A549 (cell line): Measurements from ENCODE around the gene SPARC. TPM values are rescaled to one million over a fixed set of nuclear protein-coding genes. Genes with fewer than 3 reads are reported as not detected.

Source experiments
- ATAC-seq, 2 experiments: fragments of 200-7000 bp in 1 of 2; fragments of >200 bp in 1 of 2; cut with Nextera tagmentation in 1 of 2; cut with Tn5 transposase in 1 of 2; 3 replicates each; pipeline versions ENCODE4 v1.8.0 to v1.9.1; 2018 to 2020; ENCODE audit warnings: mild to moderate bottlenecking in 1 of 2, moderate library complexity in 1 of 2
- CTCF ChIA-PET: fragments of 300-600 bp; sonication (Branson Sonifier 250); formaldehyde crosslinking; extraction: SDS; loops from one replicate; lab custom pipeline; 2021; ENCODE audit warnings: antibody characterized with exemption, inconsistent platforms; lab: Yijun Ruan, JAX
- POLR2A ChIA-PET: fragments of 350-600 bp; formaldehyde crosslinking; extraction: SDS; loops from one replicate; lab custom pipeline; 2021; ENCODE audit warnings: antibody characterized with exemption, inconsistent platforms; lab: Yijun Ruan, JAX
- DNase-seq, 2 experiments: peaks; one replicate each; pipeline versions ENCODE4 v3.0.0 to v3.0.0-alpha.2; 2011 to 2016; ENCODE audit warnings: low read depth in 1 of 2, low spot score in 1 of 2
- FAIRE-seq: peaks from 2 replicates; lab custom pipeline; 2011; peaks lifted over from hg19 to GRCh38; lab: Jason Lieb, UNC
- H3K27ac ChIP-seq, 2 experiments: fragments of >200 bp; sonication (Bioruptor Twin); formaldehyde crosslinking; 3 replicates each; pipeline ENCODE4 v1.5.1; 2016 to 2017
- H3K4me1 ChIP-seq: fragments of >200 bp; sonication (Bioruptor Twin); formaldehyde crosslinking; 3 replicates; pipeline ENCODE4 v1.6.1; 2016
- H3K4me2 ChIP-seq: fragments of >200 bp; sonication (Bioruptor Twin); formaldehyde crosslinking; 3 replicates; pipeline ENCODE4 v1.6.1; 2016
- H3K4me3 ChIP-seq: fragments of >200 bp; sonication (Bioruptor Twin); formaldehyde crosslinking; 3 replicates; pipeline ENCODE4 v1.5.1; 2016
- H3K9me3 ChIP-seq: fragments of >200 bp; sonication (Bioruptor Twin); formaldehyde crosslinking; 3 replicates; pipeline ENCODE4 v1.6.1; 2016
- CBX2 ChIP-seq: fragments of 200-600 bp; sonication (generic); IDR thresholded peaks from 2 replicates; pipeline ENCODE4 v1.6.1; 2016; ENCODE audit warnings: low read depth, mild to moderate bottlenecking, borderline replicate concordance
- CEBPB ChIP-seq, 2 experiments: fragments of >200 bp in 1 of 2; sonication (Bioruptor Twin) in 1 of 2; formaldehyde crosslinking in 1 of 2; IDR thresholded peaks; 2 replicates each; pipeline ENCODE4 v1.6.1; 2012 to 2016
- CHD4 ChIP-seq: fragments of 200-600 bp; sonication (generic); IDR thresholded peaks from 2 replicates; pipeline ENCODE4 v1.6.1; 2016; ENCODE audit warnings: antibody characterized with exemption, mild to moderate bottlenecking, borderline replicate concordance
- EHF ChIP-seq: fragments of 250-450 bp; sonication (Bioruptor Pico); IDR thresholded peaks from 2 replicates; pipeline ENCODE4 v1.5.0; 2020; ENCODE audit warnings: mild to moderate bottlenecking
- EHMT2 ChIP-seq: fragments of 200-600 bp; sonication (generic); IDR thresholded peaks from 2 replicates; pipeline ENCODE4 v1.6.1; 2016; ENCODE audit warnings: antibody characterized with exemption, low read depth, mild to moderate bottlenecking, moderate library complexity
- EP300 ChIP-seq, 2 experiments: fragments of >200 bp; sonication (Bioruptor Twin); formaldehyde crosslinking; IDR thresholded peaks; 2 replicates in 1 of 2; 3 replicates in 1 of 2; pipeline ENCODE4 v1.6.1; 2016 to 2017
- FOSL2 ChIP-seq, 2 experiments: fragments of 450-650 bp in 1 of 2; fragments of >200 bp in 1 of 2; sonication (Bioruptor Twin) in 1 of 2; formaldehyde crosslinking; IDR thresholded peaks; 2 replicates each; pipeline versions ENCODE4 v1.5.0 to v1.6.1; 2016 to 2020; ENCODE audit warnings: mild to moderate bottlenecking in 1 of 2, moderate library complexity in 1 of 2
- GATA3 ChIP-seq: IDR thresholded peaks from 2 replicates; pipeline ENCODE4 v1.6.1; 2012; ENCODE audit warnings: borderline replicate concordance
- HDAC2 ChIP-seq: fragments of 200-600 bp; sonication (generic); IDR thresholded peaks from 2 replicates; pipeline ENCODE4 v1.6.1; 2016
- HEYL ChIP-seq: fragments of 250-450 bp; sonication (Bioruptor Pico); IDR thresholded peaks from 2 replicates; pipeline ENCODE4 v1.8.0; 2021; ENCODE audit warnings: mild to moderate bottlenecking, moderate library complexity
- JUN ChIP-seq, 2 experiments: fragments of >200 bp; sonication (Bioruptor Twin); formaldehyde crosslinking; IDR thresholded peaks; 2 replicates in 1 of 2; 3 replicates in 1 of 2; pipeline ENCODE4 v1.6.1; 2016 to 2017
- JUNB ChIP-seq: fragments of >200 bp; sonication (Bioruptor Twin); formaldehyde crosslinking; IDR thresholded peaks from 2 replicates; pipeline ENCODE4 v1.6.1; 2016
- KDM1A ChIP-seq: fragments of 200-600 bp; sonication (generic); IDR thresholded peaks from 2 replicates; pipeline ENCODE4 v1.6.1; 2016; ENCODE audit warnings: low read depth, mild to moderate bottlenecking
- MYC ChIP-seq: IDR thresholded peaks from 2 replicates; pipeline ENCODE4 v1.6.1; 2012; ENCODE audit warnings: mild to moderate bottlenecking, inconsistent platforms, low read length, improper control_type of control experiment, borderline replicate concordance
- NFE2L2 ChIP-seq: fragments of 150-350 bp; conservative IDR thresholded peaks from 2 replicates; pipeline ENCODE4 v1.6.1; 2014; ENCODE audit warnings: low read length
- POLR2A ChIP-seq: IDR thresholded peaks from 2 replicates; pipeline ENCODE4 v1.6.1; 2012; ENCODE audit warnings: mild to moderate bottlenecking, low read length
- RCOR1 ChIP-seq: fragments of 150-350 bp; IDR thresholded peaks from 2 replicates; pipeline ENCODE4 v1.6.1; 2014; ENCODE audit warnings: antibody characterized with exemption, low read length, low read depth
- RFX5 ChIP-seq: fragments of 450-650 bp; IDR thresholded peaks from 2 replicates; pipeline ENCODE4 v1.7.1; 2014; ENCODE audit warnings: antibody characterized with exemption, mild to moderate bottlenecking, moderate library complexity
- TP53 ChIP-seq: fragments of 250-450 bp; sonication (Bioruptor Pico); IDR thresholded peaks from 2 replicates; pipeline ENCODE4 v1.5.0; 2021; ENCODE audit warnings: mild to moderate bottlenecking, moderate library complexity
- ZFP36 ChIP-seq: fragments of 450-650 bp; IDR thresholded peaks from 2 replicates; pipeline ENCODE4 v1.6.1; 2014; ENCODE audit warnings: borderline replicate concordance; ENCODE audit not compliant: partially characterized antibody
- ZNF302 ChIP-seq: fragments of 250-450 bp; sonication (Bioruptor Pico); IDR thresholded peaks from 2 replicates; pipeline ENCODE4 v1.9.0; 2021; ENCODE audit warnings: inconsistent platforms, mild to moderate bottlenecking, moderate library complexity
- WGBS: methylation state at CpG from one replicate; pipeline ENCODE4 v1.1.6; 2017; ENCODE audit errors: missing lambda C conversion rate; 5-methylcytosine and 5-hydroxymethylcytosine counted together
- polyA plus RNA-seq, 4 experiments: library from polyadenylated mRNA; depleted of rRNA in 3 of 4; stranded (reverse); fragments of >200 nt; fragmentation: RNase III in 1 of 4; extraction: RNeasy Plus Mini Kit Qiagen cat#74134 plus additional on column Dnase treatment in 1 of 4; gene quantifications; 2 replicates in 3 of 4; 3 replicates in 1 of 4; pipeline ENCODE4 v1.2.3, GENCODE V29; 2011 to 2017
- TF ChIP-seq, protein P1 (sequence below): IDR thresholded peaks from 2 replicates; pipeline ENCODE4 v1.6.1; 2012
- TF ChIP-seq, protein P2 (sequence below): fragments of 450-650 bp; IDR thresholded peaks from 2 replicates; pipeline ENCODE4 v1.6.1; 2014; ENCODE audit warnings: antibody characterized with exemption
- TF ChIP-seq, protein P3 (sequence below): fragments of >200 bp; sonication (Bioruptor Twin); formaldehyde crosslinking; IDR thresholded peaks from 2 replicates; pipeline ENCODE4 v1.6.1; 2016
- TF ChIP-seq, protein P4 (sequence below): fragments of >200 bp; sonication (Bioruptor Twin); formaldehyde crosslinking; IDR thresholded peaks from 3 replicates; pipeline ENCODE4 v1.5.1; 2016
- TF ChIP-seq, protein P5 (sequence below): fragments of >200 bp; sonication (Bioruptor Twin); formaldehyde crosslinking; IDR thresholded peaks from 3 replicates; pipeline ENCODE4 v1.6.1; 2016
- TF ChIP-seq, protein P6 (sequence below): IDR thresholded peaks from 2 replicates; pipeline ENCODE4 v1.6.1; 2012

SPARC gene
- polyA plus RNA-seq, 2 of the 4 experiments (the other 2 are of a cell fraction), result 33.8 to 45.7 TPM

DNA sequence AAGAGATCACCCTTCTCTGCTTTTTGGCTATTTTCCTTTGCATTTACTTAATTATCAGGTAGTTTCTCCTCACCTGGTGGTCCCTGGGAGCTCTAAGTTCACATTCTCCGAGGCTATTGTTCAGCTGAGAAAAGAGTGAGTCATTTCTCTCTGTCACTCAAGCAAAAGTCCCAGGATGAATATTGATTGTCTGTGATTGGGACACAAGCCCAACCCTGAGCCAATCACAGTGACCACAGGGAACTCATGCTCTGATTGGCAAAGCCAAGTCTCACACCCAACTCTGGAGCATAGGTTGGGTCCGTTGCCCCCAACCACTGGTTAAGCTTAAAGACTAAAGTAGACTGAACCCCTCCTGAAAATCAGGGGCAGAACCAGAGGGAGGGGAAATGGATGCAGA, 67.8 kb downstream of the SPARC start:
- Histone ChIP-seq H3K4me2 (no peak overlapping the region), H3K4me3 (no peak overlapping the region), H3K4me1 (peaks cover 16% of the 10 kb centered on the region; the same call in 1 of the 3 replicates), H3K27ac (no peak overlapping the region), H3K9me3 (no peaks in the 10 kb centered on the region)
- DNase-seq, result no peak
- ATAC-seq, result no peak
- POLR2A ChIA-PET, result no interaction called here
- CTCF ChIA-PET, result interaction anchor here (0.7 to 1.1 kb wide), 3 partner anchors 11 to 121 kb away, joined by 3 to 5 read pairs (median 3); no protein-coding TSS in a partner anchor
- 4% methylated on average over 2 of the region's 2 CpGs for WGBS
- no peak for FAIRE-seq
- TF ChIP-seq, protein P1, sequence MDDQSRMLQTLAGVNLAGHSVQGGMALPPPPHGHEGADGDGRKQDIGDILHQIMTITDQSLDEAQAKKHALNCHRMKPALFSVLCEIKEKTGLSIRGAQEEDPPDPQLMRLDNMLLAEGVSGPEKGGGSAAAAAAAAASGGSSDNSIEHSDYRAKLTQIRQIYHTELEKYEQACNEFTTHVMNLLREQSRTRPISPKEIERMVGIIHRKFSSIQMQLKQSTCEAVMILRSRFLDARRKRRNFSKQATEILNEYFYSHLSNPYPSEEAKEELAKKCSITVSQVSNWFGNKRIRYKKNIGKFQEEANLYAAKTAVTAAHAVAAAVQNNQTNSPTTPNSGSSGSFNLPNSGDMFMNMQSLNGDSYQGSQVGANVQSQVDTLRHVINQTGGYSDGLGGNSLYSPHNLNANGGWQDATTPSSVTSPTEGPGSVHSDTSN, result no peak
- TF ChIP-seq EHF (CRISPR knock-in tag), result no peak
- no peak for TF ChIP-seq RFX5
- no peak for TF ChIP-seq POLR2A

DNA sequence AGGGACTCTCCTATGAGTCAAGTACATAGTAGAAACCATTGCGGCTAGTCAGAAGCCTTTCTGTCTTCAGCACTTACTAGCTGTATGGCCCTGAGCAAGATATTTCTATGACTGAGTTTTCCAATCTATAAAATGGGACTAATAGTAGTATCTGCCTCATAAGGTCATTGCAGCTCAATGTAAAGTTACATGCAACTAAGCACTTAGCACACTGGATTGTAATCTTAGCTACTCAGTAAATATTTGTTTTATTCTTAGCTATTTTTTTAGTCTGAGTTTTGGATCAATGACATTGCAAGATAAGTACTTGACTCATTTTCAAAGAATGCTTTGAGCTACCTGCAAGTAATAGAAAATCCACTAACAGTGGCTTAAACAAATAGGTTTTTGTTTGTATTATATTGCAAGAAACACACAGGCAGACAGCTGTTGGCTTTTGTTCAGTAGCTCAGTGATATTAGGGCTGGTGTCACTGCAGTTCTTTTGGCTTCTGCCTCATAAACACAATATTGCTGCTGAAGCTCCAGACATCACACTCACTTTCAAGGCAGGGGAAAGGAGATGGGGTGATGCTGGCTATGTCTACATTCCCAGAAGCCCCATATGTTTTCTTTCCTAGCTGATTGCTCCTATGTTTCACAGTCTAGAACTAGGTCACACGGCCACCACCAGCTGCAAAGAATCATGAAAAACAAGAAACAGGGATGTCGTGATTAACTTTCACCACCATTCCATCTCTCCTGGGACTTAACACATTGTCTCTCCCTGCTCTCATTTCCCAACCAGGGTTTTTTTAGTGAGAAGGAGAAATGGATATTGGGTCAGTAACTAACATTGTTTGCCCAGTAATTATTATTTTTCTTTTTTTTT, 68.6 kb downstream of the SPARC start:
- CTCF ChIA-PET, result interaction anchor here (0.7 to 1.1 kb wide), 3 partner anchors 13 to 122 kb away, joined by 3 to 5 read pairs (median 4); no protein-coding TSS in a partner anchor
- FAIRE-seq (no peak), ATAC-seq (peak; percentile 36 to 43; a peak in 3 of 6 replicates)
- POLR2A ChIA-PET, result no interaction called here
- H3K4me3 ChIP-seq, result no peak overlapping the region
- no peaks in the 10 kb centered on the region for H3K9me3 ChIP-seq
- TF ChIP-seq RFX5, result no peak
- TF ChIP-seq, protein P2, sequence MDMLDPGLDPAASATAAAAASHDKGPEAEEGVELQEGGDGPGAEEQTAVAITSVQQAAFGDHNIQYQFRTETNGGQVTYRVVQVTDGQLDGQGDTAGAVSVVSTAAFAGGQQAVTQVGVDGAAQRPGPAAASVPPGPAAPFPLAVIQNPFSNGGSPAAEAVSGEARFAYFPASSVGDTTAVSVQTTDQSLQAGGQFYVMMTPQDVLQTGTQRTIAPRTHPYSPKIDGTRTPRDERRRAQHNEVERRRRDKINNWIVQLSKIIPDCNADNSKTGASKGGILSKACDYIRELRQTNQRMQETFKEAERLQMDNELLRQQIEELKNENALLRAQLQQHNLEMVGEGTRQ, result no peak
- TF ChIP-seq ZFP36, result peak; percentile 38
- peak; percentile 85; the same call in 1 of the 2 replicates for TF ChIP-seq GATA3
- TF ChIP-seq, protein P3, sequence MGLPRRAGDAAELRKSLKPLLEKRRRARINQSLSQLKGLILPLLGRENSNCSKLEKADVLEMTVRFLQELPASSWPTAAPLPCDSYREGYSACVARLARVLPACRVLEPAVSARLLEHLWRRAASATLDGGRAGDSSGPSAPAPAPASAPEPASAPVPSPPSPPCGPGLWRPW, result 0 out of 2 replicates have a peak, but pooled peaks have one; percentile 45
- TF ChIP-seq EP300 (IDR thresholded peaks at IDR 0.05), result peak; percentile 24 to 46; a peak in 1 of 5 replicates
- no peak for TF ChIP-seq HDAC2
- TF ChIP-seq, protein P4, sequence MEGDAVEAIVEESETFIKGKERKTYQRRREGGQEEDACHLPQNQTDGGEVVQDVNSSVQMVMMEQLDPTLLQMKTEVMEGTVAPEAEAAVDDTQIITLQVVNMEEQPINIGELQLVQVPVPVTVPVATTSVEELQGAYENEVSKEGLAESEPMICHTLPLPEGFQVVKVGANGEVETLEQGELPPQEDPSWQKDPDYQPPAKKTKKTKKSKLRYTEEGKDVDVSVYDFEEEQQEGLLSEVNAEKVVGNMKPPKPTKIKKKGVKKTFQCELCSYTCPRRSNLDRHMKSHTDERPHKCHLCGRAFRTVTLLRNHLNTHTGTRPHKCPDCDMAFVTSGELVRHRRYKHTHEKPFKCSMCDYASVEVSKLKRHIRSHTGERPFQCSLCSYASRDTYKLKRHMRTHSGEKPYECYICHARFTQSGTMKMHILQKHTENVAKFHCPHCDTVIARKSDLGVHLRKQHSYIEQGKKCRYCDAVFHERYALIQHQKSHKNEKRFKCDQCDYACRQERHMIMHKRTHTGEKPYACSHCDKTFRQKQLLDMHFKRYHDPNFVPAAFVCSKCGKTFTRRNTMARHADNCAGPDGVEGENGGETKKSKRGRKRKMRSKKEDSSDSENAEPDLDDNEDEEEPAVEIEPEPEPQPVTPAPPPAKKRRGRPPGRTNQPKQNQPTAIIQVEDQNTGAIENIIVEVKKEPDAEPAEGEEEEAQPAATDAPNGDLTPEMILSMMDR, result no peak
- TF ChIP-seq MYC, result no peak
- TF ChIP-seq, protein P5, sequence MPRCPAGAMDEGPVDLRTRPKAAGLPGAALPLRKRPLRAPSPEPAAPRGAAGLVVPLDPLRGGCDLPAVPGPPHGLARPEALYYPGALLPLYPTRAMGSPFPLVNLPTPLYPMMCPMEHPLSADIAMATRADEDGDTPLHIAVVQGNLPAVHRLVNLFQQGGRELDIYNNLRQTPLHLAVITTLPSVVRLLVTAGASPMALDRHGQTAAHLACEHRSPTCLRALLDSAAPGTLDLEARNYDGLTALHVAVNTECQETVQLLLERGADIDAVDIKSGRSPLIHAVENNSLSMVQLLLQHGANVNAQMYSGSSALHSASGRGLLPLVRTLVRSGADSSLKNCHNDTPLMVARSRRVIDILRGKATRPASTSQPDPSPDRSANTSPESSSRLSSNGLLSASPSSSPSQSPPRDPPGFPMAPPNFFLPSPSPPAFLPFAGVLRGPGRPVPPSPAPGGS, result peak; percentile 56; the same call in 1 of the 3 replicates
- TF ChIP-seq EHMT2, result no peak
- TF ChIP-seq JUN (IDR thresholded peaks at IDR 0.05), result peak; percentile 65 to 87; a peak in 3 of 5 replicates
- TF ChIP-seq CHD4, result no peak
- peak; percentile 86 for TF ChIP-seq JUNB
- TF ChIP-seq, protein P6, sequence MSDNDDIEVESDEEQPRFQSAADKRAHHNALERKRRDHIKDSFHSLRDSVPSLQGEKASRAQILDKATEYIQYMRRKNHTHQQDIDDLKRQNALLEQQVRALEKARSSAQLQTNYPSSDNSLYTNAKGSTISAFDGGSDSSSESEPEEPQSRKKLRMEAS, result peak; percentile 34; the same call in 1 of the 2 replicates
- TF ChIP-seq CBX2, result no peak
- TF ChIP-seq FOSL2 (IDR thresholded peaks at IDR 0.05), result 0 out of 2 replicates have a peak, but pooled peaks have one; percentile 42
- peak; percentile 70 for TF ChIP-seq FOSL2 (CRISPR knock-in tag; IDR thresholded peaks at IDR 0.05)
- TF ChIP-seq KDM1A, result no peak
- no peak for TF ChIP-seq NFE2L2
- no peak for TF ChIP-seq EHF (CRISPR knock-in tag)
- no peak for TF ChIP-seq RCOR1
- peak; percentile 65 to 66; a peak in 2 of 4 replicates for TF ChIP-seq CEBPB (IDR thresholded peaks at IDR 0.05)
- TF ChIP-seq ZNF302 (CRISPR knock-in tag), result no peak
- no peak for TF ChIP-seq TP53 (CRISPR knock-in tag)
- no peak for TF ChIP-seq HEYL
- TF ChIP-seq, all 56 proteins: peak for 10
- Histone ChIP-seq H3K27ac (no peak overlapping the region), H3K4me1 (peaks cover 21% of the 10 kb centered on the region; the same call in 2 of the 3 replicates), H3K4me2 (no peak overlapping the region)
- peak in 1 of 2 experiments; percentile 58 for DNase-seq
- WGBS, result 20% methylated on average over 3 of the region's 3 CpGs
